CD4-positive, alpha-beta T cell (primary cell): ENCODE results near the gene MGAM2. TPM values are rescaled to one million over a fixed set of nuclear protein-coding genes. Genes with fewer than 3 reads are reported as not detected.

Experiments
- ATAC-seq: fragments of 200-7000 bp; cut with Tn5 transposase; one replicate; pipeline ENCODE4 v1.10.0; 2022; ENCODE audit warnings: mild to moderate bottlenecking; ENCODE audit not compliant: poor library complexity
- CTCF ChIA-PET: fragments of 350-600 bp; sonication (Branson Sonifier 250); formaldehyde crosslinking; loops from one replicate; lab custom pipeline; 2021; ENCODE audit warnings: antibody characterized with exemption, inconsistent platforms; lab: Charles Lee
- POLR2A ChIA-PET: fragments of 350-600 bp; sonication (Branson Sonifier 250); formaldehyde crosslinking; loops from one replicate; lab custom pipeline; 2021; ENCODE audit warnings: antibody characterized with exemption, inconsistent platforms; lab: Charles Lee
- DNase-seq, 14 experiments: peaks; one replicate each; pipeline ENCODE4 v3.0.0-alpha.2; 2013 to 2020; ENCODE audit warnings: mixed read lengths in 2 of 14
- H3K27ac ChIP-seq, 2 donors: one replicate each; pipeline versions ENCODE4 v1.5.1 to v1.7.0; 2013; ENCODE audit warnings: low read length in 2 of 2, low read depth in 1 of 2, mild to moderate bottlenecking in 1 of 2
- H3K27me3 ChIP-seq, 2 experiments: 1 replicate in 1 of 2; 2 replicates in 1 of 2; pipeline versions ENCODE4 v1.6.1 to v1.7.0; 2013; ENCODE audit warnings: low read length in 2 of 2, control low read depth in 1 of 2, mild to moderate bottlenecking in 1 of 2, moderate library complexity in 1 of 2; ENCODE audit not compliant: insufficient read depth in 2 of 2, control insufficient read depth in 1 of 2
- H3K36me3 ChIP-seq: one replicate; pipeline ENCODE4 v1.6.1; 2013; ENCODE audit warnings: low read length, control low read depth; ENCODE audit not compliant: insufficient read depth
- H3K4me1 ChIP-seq: one replicate; pipeline ENCODE4 v1.6.1; 2013; ENCODE audit warnings: low read length, control low read depth; ENCODE audit not compliant: insufficient read depth
- H3K4me3 ChIP-seq: one replicate; pipeline ENCODE4 v1.5.1; 2013; ENCODE audit warnings: mild to moderate bottlenecking, low read length, moderate library complexity
- H3K9me3 ChIP-seq, 2 experiments: 1 replicate in 1 of 2; 2 replicates in 1 of 2; pipeline versions ENCODE4 v1.6.1 to v1.7.0; 2013; ENCODE audit warnings: low read length in 2 of 2, mild to moderate bottlenecking in 2 of 2, control low read depth in 1 of 2, moderate library complexity in 1 of 2; ENCODE audit not compliant: control insufficient read depth in 1 of 2, insufficient read depth in 1 of 2
- H3K27ac Mint-ChIP-seq: one replicate; pipeline ENCODE4 v1.8.0; 2020; ENCODE audit warnings: mixed read lengths
- H3K27me3 Mint-ChIP-seq: one replicate; pipeline ENCODE4 v1.8.0; 2021; ENCODE audit warnings: mixed read lengths
- H3K36me3 Mint-ChIP-seq: one replicate; pipeline ENCODE4 v1.8.0; 2021; ENCODE audit warnings: low read depth, mixed read lengths
- H3K4me1 Mint-ChIP-seq: one replicate; pipeline ENCODE4 v1.8.0; 2021; ENCODE audit warnings: low read depth, mixed read lengths
- H3K4me3 Mint-ChIP-seq: one replicate; pipeline ENCODE4 v1.8.0; 2020; ENCODE audit warnings: mild to moderate bottlenecking, mixed read lengths
- H3K9me3 Mint-ChIP-seq: one replicate; pipeline ENCODE4 v1.8.0; 2020; ENCODE audit warnings: mixed read lengths
- intact Hi-C, 2 experiments: fragments of 100-400 bp; cut with DNase I in 1 of 2; cut with micrococcal nuclease in 1 of 2; formaldehyde crosslinking; loops; one replicate each; pipeline versions ENCODE4 v1.15.1 to v1.9.0; 2023 to 2025; cut with DNase I, micrococcal nuclease
- total RNA-seq, 174 experiments: library from RNA in 2 of 174; stranded (reverse) in 2 of 174; gene quantifications; one replicate each; pipeline ENCODE4 v1.2.3 and lab custom pipeline; 2021 to 2026
- TF ChIP-seq, protein P1 (sequence below): fragments of 200-600 bp; IDR thresholded peaks from one replicate; pipeline ENCODE4 v1.8.0; 2022; ENCODE audit warnings: antibody characterized with exemption, mild to moderate bottlenecking

The MGAM2 gene
- total RNA-seq, 2 experiments from 2014 or later, result not detected

DNA sequence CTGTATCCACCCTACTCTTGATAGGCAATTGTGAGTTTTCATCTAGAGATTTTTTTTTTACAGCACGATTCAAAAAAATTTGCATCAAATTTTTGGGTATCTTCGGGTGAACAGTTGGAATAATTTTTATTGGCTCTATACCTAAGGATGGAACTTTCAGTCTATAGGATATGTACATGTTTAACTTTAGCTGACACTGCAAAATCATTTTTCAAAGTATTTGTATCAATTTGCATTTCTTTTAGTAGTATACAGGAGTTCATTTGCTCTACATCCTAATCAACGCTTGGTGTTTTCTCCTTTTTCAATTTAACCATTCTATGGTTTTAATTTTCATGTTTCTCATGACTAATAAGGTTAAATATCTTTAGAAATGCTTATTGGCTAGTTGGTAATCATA lies 11.7 kb downstream of the MGAM2 start:
- H3K36me3 ChIP-seq, result no peaks in the 10 kb centered on the region
- Mint-ChIP-seq H3K27ac (no peak overlapping the region), H3K4me1 (no peaks in the 10 kb centered on the region), H3K36me3 (no peaks in the 10 kb centered on the region), H3K27me3 (peaks cover 7% of the 10 kb centered on the region), H3K4me3 (no peak overlapping the region), H3K9me3 (no peaks in the 10 kb centered on the region)
- intact Hi-C loops, result no loop called here
- DNase-seq (no peak), ATAC-seq (no peak)
- no peak overlapping the region for H3K27ac ChIP-seq
- ChIA-PET CTCF (no interaction called here), POLR2A (no interaction called here)
- no peaks in the 10 kb centered on the region for H3K4me1 ChIP-seq
- TF ChIP-seq, protein P1, sequence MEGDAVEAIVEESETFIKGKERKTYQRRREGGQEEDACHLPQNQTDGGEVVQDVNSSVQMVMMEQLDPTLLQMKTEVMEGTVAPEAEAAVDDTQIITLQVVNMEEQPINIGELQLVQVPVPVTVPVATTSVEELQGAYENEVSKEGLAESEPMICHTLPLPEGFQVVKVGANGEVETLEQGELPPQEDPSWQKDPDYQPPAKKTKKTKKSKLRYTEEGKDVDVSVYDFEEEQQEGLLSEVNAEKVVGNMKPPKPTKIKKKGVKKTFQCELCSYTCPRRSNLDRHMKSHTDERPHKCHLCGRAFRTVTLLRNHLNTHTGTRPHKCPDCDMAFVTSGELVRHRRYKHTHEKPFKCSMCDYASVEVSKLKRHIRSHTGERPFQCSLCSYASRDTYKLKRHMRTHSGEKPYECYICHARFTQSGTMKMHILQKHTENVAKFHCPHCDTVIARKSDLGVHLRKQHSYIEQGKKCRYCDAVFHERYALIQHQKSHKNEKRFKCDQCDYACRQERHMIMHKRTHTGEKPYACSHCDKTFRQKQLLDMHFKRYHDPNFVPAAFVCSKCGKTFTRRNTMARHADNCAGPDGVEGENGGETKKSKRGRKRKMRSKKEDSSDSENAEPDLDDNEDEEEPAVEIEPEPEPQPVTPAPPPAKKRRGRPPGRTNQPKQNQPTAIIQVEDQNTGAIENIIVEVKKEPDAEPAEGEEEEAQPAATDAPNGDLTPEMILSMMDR, result no peak
- no peaks in the 10 kb centered on the region for H3K9me3 ChIP-seq
- no peak overlapping the region for H3K4me3 ChIP-seq
- no peaks in the 10 kb centered on the region for H3K27me3 ChIP-seq

DNA sequence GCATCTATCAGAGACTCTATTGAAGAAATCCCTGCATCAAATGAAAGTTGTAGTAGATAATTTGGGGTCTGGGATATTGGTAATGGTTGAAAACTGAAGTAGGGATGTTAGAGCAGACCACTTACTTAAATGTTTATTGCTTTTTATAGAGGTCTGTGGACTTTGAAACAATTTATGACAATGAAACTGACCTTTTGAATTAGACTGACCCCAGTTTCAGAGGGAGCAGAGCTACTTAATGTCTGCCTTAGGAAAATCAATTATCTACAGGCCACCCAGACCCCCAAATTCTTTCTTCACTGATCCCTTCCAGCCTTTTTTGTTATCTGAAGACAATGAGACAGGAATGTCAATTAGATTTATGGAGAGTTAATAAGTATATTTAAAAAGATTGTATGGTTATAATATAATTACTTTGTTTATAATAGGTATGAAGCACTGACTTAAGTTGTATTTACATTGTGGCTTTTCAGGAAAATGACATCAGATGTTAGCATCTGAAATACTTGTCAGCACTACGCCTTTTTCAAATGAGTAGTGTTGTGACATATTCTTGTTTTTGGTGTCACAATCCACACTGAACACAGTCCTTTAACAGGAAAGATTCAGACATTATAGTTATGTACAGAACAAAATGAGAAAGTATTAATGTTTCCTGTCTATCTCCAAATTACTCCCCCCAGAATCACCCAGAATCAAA lies 13.9 kb downstream of the MGAM2 start:
- DNase-seq (no peak), ATAC-seq (no peak)
- Mint-ChIP-seq H3K4me1 (no peaks in the 10 kb centered on the region), H3K9me3 (no peaks in the 10 kb centered on the region), H3K27ac (no peak overlapping the region), H3K36me3 (no peaks in the 10 kb centered on the region), H3K4me3 (no peak overlapping the region), H3K27me3 (peaks cover 7% of the 10 kb centered on the region)
- no peaks in the 10 kb centered on the region for H3K4me1 ChIP-seq
- H3K4me3 ChIP-seq, result no peak overlapping the region
- no peak overlapping the region for H3K27ac ChIP-seq
- H3K9me3 ChIP-seq, result no peaks in the 10 kb centered on the region
- ChIA-PET CTCF (no interaction called here), POLR2A (no interaction called here)
- intact Hi-C loops, result no loop called here
- H3K27me3 ChIP-seq, result no peaks in the 10 kb centered on the region
- no peaks in the 10 kb centered on the region for H3K36me3 ChIP-seq
- TF ChIP-seq, protein P1, result no peak

DNA sequence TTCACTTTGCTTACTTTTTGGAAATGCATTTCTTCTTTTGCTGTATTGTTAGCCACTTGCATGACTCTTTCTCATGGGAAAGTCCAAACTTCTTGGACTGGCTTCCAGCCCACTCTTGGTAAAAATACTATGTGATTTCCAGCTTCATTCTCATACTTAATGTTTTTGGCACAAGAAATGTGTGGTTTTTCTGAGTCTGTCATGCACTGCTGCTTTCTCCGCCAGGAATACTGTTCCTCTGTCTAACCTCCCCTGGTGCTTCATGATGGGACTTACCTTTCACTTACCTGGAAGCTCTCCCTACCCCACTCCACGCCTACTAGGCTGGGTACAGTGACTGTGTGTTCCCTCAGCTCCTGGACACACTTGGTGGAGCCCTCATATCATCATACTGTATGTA lies 18.7 kb downstream of the MGAM2 start:
- H3K27ac ChIP-seq, result no peak overlapping the region
- H3K4me1 ChIP-seq, result no peaks in the 10 kb centered on the region
- no peak for ATAC-seq
- no peaks in the 10 kb centered on the region for H3K36me3 Mint-ChIP-seq
- H3K9me3 Mint-ChIP-seq, result no peaks in the 10 kb centered on the region
- DNase-seq, result no peak
- no peaks in the 10 kb centered on the region for H3K9me3 ChIP-seq
- intact Hi-C loops, result no loop called here
- H3K27me3 ChIP-seq, result peaks cover 0 to 3% of the 10 kb centered on the region in 2 experiments
- ChIA-PET POLR2A (no interaction called here), CTCF (no interaction called here)
- H3K4me3 ChIP-seq, result no peak overlapping the region
- no peak overlapping the region for H3K4me3 Mint-ChIP-seq
- no peak overlapping the region for H3K27ac Mint-ChIP-seq
- TF ChIP-seq, protein P1, result no peak
- no peaks in the 10 kb centered on the region for H3K36me3 ChIP-seq
- peaks cover 13% of the 10 kb centered on the region for H3K27me3 Mint-ChIP-seq
- H3K4me1 Mint-ChIP-seq, result no peaks in the 10 kb centered on the region
